ENCODE measurements around the gene TMOD1. TPM values are rescaled to one million over a fixed set of nuclear protein-coding genes. Genes with fewer than 3 reads are reported as not detected.

TMOD1 gene
- total and polyA plus RNA-seq, 2 of the 13 experiments (the other 11 are each of a cell fraction or from before 2014, with no cell fraction given): 0.04 to 0.07 TPM

DNA sequence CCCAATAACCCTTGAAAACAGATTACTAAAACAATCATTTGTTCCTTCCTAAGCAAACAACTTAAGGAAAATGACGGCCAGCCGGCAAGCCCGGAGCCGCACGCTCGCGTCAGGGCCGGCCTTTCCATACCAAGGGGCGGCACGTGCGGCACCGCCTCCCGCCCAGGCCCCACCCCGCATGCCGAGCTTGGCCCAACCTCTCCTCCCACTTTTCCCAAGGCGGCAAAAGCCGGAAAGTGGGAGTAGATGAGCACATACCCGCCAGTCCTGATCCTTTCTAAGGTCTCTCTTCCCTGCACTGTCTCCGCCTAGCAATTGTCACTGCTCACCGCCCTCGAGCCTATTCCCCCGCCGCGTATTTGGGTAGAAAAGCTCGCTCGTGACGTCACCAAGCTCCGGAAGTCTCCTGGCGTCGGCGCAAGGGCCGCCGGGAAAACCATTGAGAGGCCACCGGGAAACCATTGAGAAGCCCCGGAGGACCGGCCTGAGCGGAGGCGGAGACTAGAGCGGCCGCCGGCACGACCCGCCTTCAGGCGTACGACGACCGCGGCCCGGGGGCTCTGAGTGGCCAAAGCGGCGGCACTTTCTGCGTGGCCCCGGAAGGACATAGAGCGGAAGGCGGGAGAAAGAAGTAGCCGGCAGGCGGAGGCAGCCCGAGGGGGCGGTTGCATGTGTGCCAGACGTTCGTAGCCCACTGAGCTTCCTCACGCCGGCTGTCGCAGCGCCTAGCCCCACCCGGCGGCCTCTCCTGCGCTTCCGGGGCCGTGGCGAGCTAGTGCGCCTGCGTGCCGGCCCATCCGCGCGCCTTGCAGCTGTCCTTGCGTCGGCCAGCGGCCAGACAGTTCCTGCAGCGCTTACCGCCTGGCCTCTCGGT, 131.8 kb downstream of the TMOD1 start, which contains the start of the genes NCBP1 and TSTD2 (continued):
- no peak for TF ChIP-seq TBP (CRISPR knock-in tag; IDR thresholded peaks at IDR 0.05)
- TF ChIP-seq FLYWCH1 (CRISPR knock-in tag; IDR thresholded peaks at IDR 0.05): no peak
- TF ChIP-seq BORCS8-MEF2B (CRISPR knock-in tag; IDR thresholded peaks at IDR 0.05): peak; percentile 54
- TF ChIP-seq, protein P1, sequence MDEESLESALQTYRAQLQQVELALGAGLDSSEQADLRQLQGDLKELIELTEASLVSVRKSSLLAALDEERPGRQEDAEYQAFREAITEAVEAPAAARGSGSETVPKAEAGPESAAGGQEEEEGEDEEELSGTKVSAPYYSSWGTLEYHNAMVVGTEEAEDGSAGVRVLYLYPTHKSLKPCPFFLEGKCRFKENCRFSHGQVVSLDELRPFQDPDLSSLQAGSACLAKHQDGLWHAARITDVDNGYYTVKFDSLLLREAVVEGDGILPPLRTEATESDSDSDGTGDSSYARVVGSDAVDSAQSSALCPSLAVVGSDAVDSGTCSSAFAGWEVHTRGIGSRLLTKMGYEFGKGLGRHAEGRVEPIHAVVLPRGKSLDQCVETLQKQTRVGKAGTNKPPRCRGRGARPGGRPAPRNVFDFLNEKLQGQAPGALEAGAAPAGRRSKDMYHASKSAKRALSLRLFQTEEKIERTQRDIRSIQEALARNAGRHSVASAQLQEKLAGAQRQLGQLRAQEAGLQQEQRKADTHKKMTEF (CRISPR knock-in tag; IDR thresholded peaks at IDR 0.05): peak; percentile 97
- TF ChIP-seq MYNN (CRISPR knock-in tag; IDR thresholded peaks at IDR 0.05; ENCODE audit: low read depth): peak; percentile 28; the same call in 1 of the 2 replicates
- peak; percentile 44; the same call in 1 of the 2 replicates for TF ChIP-seq ZFP90 (CRISPR knock-in tag; IDR thresholded peaks at IDR 0.05; ENCODE audit: borderline replicate concordance)
- peak; percentile 14; the same call in 1 of the 2 replicates for TF ChIP-seq RXRB (CRISPR knock-in tag; IDR thresholded peaks at IDR 0.05; ENCODE audit: borderline replicate concordance)
- TF ChIP-seq ZNF451 (CRISPR knock-in tag; IDR thresholded peaks at IDR 0.05): 0 out of 2 replicates have a peak, but pooled peaks have one; percentile 77
- TF ChIP-seq ZNF296 (CRISPR knock-in tag; conservative IDR thresholded peaks at IDR 0.05): no peak
- peak; percentile 88 for TF ChIP-seq GATAD1 (CRISPR knock-in tag; IDR thresholded peaks at IDR 0.05)
- TF ChIP-seq SP1 (IDR thresholded peaks at IDR 0.05): no peak
- TF ChIP-seq SP1 (CRISPR knock-in tag; IDR thresholded peaks at IDR 0.05): peak; percentile 66
- TF ChIP-seq GFI1 (CRISPR knock-in tag; IDR thresholded peaks at IDR 0.05; ENCODE audit: borderline replicate concordance): peak; percentile 75
- peak; percentile 95 for TF ChIP-seq ATF1 (CRISPR knock-in tag; IDR thresholded peaks at IDR 0.05)
- TF ChIP-seq, protein P2, sequence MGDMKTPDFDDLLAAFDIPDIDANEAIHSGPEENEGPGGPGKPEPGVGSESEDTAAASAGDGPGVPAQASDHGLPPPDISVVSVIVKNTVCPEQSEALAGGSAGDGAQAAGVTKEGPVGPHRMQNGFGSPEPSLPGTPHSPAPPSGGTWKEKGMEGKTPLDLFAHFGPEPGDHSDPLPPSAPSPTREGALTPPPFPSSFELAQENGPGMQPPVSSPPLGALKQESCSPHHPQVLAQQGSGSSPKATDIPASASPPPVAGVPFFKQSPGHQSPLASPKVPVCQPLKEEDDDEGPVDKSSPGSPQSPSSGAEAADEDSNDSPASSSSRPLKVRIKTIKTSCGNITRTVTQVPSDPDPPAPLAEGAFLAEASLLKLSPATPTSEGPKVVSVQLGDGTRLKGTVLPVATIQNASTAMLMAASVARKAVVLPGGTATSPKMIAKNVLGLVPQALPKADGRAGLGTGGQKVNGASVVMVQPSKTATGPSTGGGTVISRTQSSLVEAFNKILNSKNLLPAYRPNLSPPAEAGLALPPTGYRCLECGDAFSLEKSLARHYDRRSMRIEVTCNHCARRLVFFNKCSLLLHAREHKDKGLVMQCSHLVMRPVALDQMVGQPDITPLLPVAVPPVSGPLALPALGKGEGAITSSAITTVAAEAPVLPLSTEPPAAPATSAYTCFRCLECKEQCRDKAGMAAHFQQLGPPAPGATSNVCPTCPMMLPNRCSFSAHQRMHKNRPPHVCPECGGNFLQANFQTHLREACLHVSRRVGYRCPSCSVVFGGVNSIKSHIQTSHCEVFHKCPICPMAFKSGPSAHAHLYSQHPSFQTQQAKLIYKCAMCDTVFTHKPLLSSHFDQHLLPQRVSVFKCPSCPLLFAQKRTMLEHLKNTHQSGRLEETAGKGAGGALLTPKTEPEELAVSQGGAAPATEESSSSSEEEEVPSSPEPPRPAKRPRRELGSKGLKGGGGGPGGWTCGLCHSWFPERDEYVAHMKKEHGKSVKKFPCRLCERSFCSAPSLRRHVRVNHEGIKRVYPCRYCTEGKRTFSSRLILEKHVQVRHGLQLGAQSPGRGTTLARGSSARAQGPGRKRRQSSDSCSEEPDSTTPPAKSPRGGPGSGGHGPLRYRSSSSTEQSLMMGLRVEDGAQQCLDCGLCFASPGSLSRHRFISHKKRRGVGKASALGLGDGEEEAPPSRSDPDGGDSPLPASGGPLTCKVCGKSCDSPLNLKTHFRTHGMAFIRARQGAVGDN (CRISPR knock-in tag; IDR thresholded peaks at IDR 0.05): peak; percentile 95
- TF ChIP-seq ARNT2 (CRISPR knock-in tag; IDR thresholded peaks at IDR 0.05; ENCODE audit: low read depth): peak; percentile 70; the same call in 1 of the 2 replicates
- 0 out of 2 replicates have a peak, but pooled peaks have one; percentile 61 for TF ChIP-seq RORA (CRISPR knock-in tag; IDR thresholded peaks at IDR 0.05)
- peak; percentile 84 for TF ChIP-seq ATF7 (IDR thresholded peaks at IDR 0.05)
- TF ChIP-seq ATF7 (CRISPR knock-in tag; IDR thresholded peaks at IDR 0.05): no peak; the same call in 1 of the 2 replicates
- no peak for TF ChIP-seq ZMYM2 (CRISPR knock-in tag; IDR thresholded peaks at IDR 0.05)
- no peak for TF ChIP-seq RBM39 (IDR thresholded peaks at IDR 0.05; ENCODE audit: low read depth, low read length, poor library complexity, severe bottlenecking)
- peak; percentile 30; the same call in 1 of the 2 replicates for TF ChIP-seq HBP1 (CRISPR knock-in tag; IDR thresholded peaks at IDR 0.05; ENCODE audit: low read depth)
- peak; percentile 92 for TF ChIP-seq TBX2 (CRISPR knock-in tag; IDR thresholded peaks at IDR 0.05; ENCODE audit: borderline replicate concordance)
- TF ChIP-seq SCMH1 (CRISPR knock-in tag; IDR thresholded peaks at IDR 0.05; ENCODE audit: borderline replicate concordance): no peak
